Measurements from ENCODE around the gene RTL9. TPM values are rescaled to one million over a fixed set of nuclear protein-coding genes. Genes with fewer than 3 reads are reported as not detected.
"Not testable (repeated sequence)": the region's sequence is repeated elsewhere in the genome, so short reads cannot be mapped to it uniquely, and the experiment has no call there.

Gene RTL9
- total RNA-seq, 1 donor from 2014 or later, result 0.05 TPM

DNA sequence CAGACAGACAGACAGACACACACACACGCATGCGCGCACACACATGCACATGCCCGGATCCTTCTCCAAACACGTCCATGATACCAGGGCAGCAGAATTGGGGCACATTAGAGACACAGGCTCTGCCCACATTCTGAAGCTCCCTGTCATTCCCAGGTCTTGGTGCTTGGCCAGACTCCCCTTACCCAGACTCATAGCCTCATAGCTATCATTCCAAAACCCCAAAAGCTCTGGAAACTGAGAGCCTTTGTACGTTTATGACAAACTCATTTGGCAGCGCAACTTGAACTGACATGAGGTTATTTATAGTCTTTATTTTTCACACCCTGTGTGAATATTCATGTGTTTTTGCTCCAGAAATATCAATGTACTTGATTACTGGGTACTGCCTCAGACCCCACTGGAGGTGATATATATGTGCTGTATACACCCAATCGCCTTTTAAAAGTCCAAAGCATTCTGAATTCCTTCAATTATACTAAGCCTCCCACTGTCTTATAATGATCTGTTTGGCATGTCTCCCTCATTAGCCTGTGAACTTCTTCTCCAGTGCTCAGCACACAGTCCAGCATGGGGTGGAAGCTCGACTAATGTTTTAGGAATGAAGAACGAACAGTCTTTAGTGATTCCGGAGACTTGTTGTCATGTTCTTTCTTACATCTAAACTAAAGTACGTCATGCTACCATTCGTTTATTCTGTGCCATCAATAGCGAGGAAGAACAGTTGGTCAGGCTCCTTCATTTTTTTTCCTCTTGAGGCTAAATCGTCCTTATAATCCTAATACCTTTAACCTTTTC, 45.0 kb downstream of the RTL9 start:
- Mint-ChIP-seq H3K4me1 (ENCODE audit: unreplicated experiment) (peaks cover 24% of the 10 kb centered on the region), H3K27me3 (ENCODE audit: unreplicated experiment) (no peaks in the 10 kb centered on the region), H3K4me3 (ENCODE audit: unreplicated experiment) (no peak overlapping the region), H3K36me3 (ENCODE audit: unreplicated experiment) (no peaks in the 10 kb centered on the region), H3K27ac (ENCODE audit: unreplicated experiment) (no peak overlapping the region), H3K9me3 (ENCODE audit: unreplicated experiment) (no peaks in the 10 kb centered on the region)
- TF ChIP-seq CTCF (IDR thresholded peaks at IDR 0.05), result no peak
- no peak for DNase-seq (ENCODE audit: extremely low spot score, unreplicated experiment)

DNA sequence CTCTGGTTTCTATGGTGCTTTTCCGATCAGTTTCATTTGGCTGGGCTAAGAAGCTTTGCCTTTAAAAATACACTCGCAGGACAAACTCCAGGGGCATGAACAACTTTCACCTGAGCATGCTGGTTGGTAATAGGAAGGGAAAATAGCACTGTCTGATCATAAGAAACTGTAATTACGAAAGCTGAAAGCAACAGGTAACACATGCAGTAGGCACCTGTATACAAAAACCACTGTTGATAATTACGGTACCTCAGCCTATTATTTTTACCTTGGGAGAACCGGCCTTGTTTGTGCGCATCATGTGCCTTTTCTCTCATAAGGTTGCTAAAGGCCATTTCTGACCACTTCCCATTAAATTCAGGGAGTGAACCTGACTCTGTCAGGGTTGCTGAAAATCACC, 45.7 kb downstream of the RTL9 start:
- no peak overlapping the region for H3K4me3 Mint-ChIP-seq (ENCODE audit: unreplicated experiment)
- no peaks in the 10 kb centered on the region for H3K27me3 Mint-ChIP-seq (ENCODE audit: unreplicated experiment)
- no peak for TF ChIP-seq CTCF (IDR thresholded peaks at IDR 0.05)
- DNase-seq (ENCODE audit: extremely low spot score, unreplicated experiment), result no peak
- no peaks in the 10 kb centered on the region for H3K9me3 Mint-ChIP-seq (ENCODE audit: unreplicated experiment)
- H3K27ac Mint-ChIP-seq (ENCODE audit: unreplicated experiment), result no peak overlapping the region
- H3K4me1 Mint-ChIP-seq (ENCODE audit: unreplicated experiment), result peaks cover 24% of the 10 kb centered on the region
- no peaks in the 10 kb centered on the region for H3K36me3 Mint-ChIP-seq (ENCODE audit: unreplicated experiment)

GRCh38 chrX:110406250-110406649, 47.6 kb downstream of the RTL9 start:
- DNase-seq (ENCODE audit: extremely low spot score, unreplicated experiment); H3K36me3 Mint-ChIP-seq (ENCODE audit: unreplicated experiment); H3K27me3 Mint-ChIP-seq (ENCODE audit: unreplicated experiment); H3K4me3 Mint-ChIP-seq (ENCODE audit: unreplicated experiment); H3K9me3 Mint-ChIP-seq (ENCODE audit: unreplicated experiment); H3K27ac Mint-ChIP-seq (ENCODE audit: unreplicated experiment): not testable (repeated sequence)
- H3K4me1 Mint-ChIP-seq (ENCODE audit: unreplicated experiment), result peaks cover 28% of the 10 kb centered on the region

- Mint-ChIP-seq H3K36me3 (ENCODE audit: unreplicated experiment) (no peaks in the 10 kb centered on the region), H3K4me1 (ENCODE audit: unreplicated experiment) (peaks cover 26% of the 10 kb centered on the region), H3K27ac (ENCODE audit: unreplicated experiment) (no peak overlapping the region), H3K4me3 (ENCODE audit: unreplicated experiment) (no peak overlapping the region), H3K27me3 (ENCODE audit: unreplicated experiment) (no peaks in the 10 kb centered on the region), H3K9me3 (ENCODE audit: unreplicated experiment) (no peaks in the 10 kb centered on the region)
- no peak for DNase-seq (ENCODE audit: extremely low spot score, unreplicated experiment)
- TF ChIP-seq CTCF (IDR thresholded peaks at IDR 0.05), result no peak
These were observed 48.2 kb downstream of the RTL9 start for GRCh38 chrX:110406822-110407221.

DNA sequence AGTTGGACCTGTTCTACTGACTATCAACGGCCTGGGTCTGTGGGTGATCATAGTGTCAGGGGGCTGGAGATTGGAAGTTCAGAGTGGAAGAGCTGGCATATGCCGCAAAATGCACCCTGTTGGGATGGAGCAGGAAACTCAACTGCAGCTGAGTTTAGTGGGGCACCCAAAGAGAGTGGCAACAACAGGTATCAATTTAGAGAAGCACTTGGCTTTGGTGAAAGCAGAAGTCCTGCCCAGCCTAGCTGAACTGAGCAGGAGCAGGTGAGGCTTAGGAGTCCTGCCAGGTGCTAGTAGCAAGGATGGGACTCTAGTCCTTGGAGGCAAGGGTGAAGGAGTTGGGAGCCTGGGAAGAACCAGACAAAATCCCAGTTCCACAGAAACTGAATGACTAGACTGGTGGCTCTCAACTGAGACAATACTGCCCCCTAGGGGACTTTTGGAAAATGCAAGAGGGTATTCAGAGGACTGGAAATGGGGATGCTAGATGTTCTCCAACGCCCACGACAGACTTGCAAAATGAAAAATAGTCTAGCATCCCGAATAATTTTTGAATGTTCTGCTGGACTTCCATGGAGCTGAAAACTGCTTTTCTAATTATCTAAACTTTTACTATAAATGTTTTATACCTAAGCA, 49.4 kb downstream of the RTL9 start:
- Mint-ChIP-seq H3K9me3 (ENCODE audit: unreplicated experiment) (no peaks in the 10 kb centered on the region), H3K36me3 (ENCODE audit: unreplicated experiment) (no peaks in the 10 kb centered on the region), H3K4me3 (ENCODE audit: unreplicated experiment) (no peak overlapping the region), H3K4me1 (ENCODE audit: unreplicated experiment) (peaks cover 19% of the 10 kb centered on the region), H3K27ac (ENCODE audit: unreplicated experiment) (no peak overlapping the region), H3K27me3 (ENCODE audit: unreplicated experiment) (no peaks in the 10 kb centered on the region)
- peak; percentile 89 for TF ChIP-seq CTCF (IDR thresholded peaks at IDR 0.05)
- DNase-seq (ENCODE audit: extremely low spot score, unreplicated experiment), result no peak

Other genes starting within 250 kb of the RTL9 start
- 10.1 and 10.9 TPM in 2 replicates for gene AMMECR1, start 40.8 kb upstream of the RTL9 start, total RNA-seq